ENCODE data around the gene TNNT3. TPM values are rescaled to one million over a fixed set of nuclear protein-coding genes. Genes with fewer than 3 reads are reported as not detected.

TNNT3 gene
- total RNA-seq, 1 donor from 2014 or later: 10.1 TPM

DNA sequence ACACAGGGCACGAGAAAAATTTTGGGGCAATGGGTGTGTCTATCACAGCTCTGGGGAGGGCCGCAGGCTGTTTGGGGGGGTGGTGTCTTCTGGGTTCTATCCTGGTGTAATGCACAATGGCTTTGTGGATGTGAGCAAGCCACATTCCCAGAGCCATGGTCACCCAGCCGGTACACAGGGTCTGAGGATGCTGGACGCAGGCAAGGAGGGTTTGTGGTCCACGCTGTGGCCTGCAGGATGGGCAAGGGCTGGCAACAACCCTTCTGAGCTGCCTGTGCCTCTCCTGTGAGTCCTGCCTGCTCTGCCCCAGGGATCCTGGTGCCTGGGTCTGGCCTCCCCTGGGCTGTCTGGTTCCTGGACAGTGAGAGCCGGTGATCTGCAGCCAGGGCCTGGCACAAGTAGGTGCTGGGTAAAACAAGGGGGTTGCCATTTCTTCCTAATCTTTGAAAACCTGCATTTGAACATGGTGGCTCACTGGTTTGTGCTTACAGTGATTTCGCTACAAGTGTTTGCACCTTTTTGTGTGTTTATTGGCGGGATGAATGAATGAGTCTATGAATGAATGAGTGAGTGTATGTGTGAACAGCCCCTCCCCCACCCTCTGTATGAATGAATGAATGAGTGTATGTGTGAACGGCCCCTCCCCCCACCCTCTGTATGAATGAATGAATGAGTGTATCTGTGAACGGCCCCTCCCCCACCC is 23.2 kb downstream of the TNNT3 start:
- H3K27ac ChIP-seq: no peak overlapping the region
- H3K4me3 ChIP-seq: no peak overlapping the region
- no peaks in the 10 kb centered on the region for H3K9me3 ChIP-seq
- peak in 1 of 2 donors; percentile 52 for DNase-seq (ENCODE audit: low spot score in 2 of 2)
- no peaks in the 10 kb centered on the region for H3K36me3 ChIP-seq
- intact Hi-C loops (cut with DNase I): loop anchor here (10.0 kb wide), 1 partner anchor 48 kb away; the partner anchor contains the start of gene PRR33
- no peaks in the 10 kb centered on the region for H3K27me3 ChIP-seq
- H3K4me1 ChIP-seq: peaks cover 0 to 3% of the 10 kb centered on the region in 2 donors
- TF ChIP-seq, protein P1, sequence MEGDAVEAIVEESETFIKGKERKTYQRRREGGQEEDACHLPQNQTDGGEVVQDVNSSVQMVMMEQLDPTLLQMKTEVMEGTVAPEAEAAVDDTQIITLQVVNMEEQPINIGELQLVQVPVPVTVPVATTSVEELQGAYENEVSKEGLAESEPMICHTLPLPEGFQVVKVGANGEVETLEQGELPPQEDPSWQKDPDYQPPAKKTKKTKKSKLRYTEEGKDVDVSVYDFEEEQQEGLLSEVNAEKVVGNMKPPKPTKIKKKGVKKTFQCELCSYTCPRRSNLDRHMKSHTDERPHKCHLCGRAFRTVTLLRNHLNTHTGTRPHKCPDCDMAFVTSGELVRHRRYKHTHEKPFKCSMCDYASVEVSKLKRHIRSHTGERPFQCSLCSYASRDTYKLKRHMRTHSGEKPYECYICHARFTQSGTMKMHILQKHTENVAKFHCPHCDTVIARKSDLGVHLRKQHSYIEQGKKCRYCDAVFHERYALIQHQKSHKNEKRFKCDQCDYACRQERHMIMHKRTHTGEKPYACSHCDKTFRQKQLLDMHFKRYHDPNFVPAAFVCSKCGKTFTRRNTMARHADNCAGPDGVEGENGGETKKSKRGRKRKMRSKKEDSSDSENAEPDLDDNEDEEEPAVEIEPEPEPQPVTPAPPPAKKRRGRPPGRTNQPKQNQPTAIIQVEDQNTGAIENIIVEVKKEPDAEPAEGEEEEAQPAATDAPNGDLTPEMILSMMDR (IDR thresholded peaks at IDR 0.05): no peak

DNA sequence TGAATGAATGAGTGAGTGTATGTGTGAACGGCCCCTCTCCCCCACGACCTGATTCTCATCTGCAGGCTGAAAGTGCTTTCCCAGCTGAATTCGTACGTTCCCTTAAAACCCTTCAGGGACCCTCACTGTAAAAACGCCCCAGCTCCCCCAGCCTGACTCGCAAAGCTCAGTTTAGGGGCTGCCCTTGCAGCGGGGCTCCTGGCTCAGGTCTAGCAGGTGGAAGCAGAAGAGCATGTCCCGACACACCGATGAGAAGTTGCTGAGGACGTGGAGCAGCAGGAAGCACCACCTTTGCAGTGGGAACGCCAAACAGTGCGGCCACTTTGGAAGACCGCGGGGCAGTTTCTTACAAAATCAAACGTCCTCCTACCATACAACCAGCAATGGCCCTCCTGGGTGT is 24.1 kb downstream of the TNNT3 start:
- no peaks in the 10 kb centered on the region for H3K27me3 ChIP-seq
- no peaks in the 10 kb centered on the region for H3K36me3 ChIP-seq
- intact Hi-C loops (cut with DNase I): loop anchor here (10.0 kb wide), 1 partner anchor 49 kb away; the partner anchor contains the start of gene PRR33
- H3K27ac ChIP-seq: no peak overlapping the region
- peaks cover 0 to 3% of the 10 kb centered on the region in 2 donors for H3K4me1 ChIP-seq
- TF ChIP-seq, protein P1 (IDR thresholded peaks at IDR 0.05): no peak
- H3K9me3 ChIP-seq: no peaks in the 10 kb centered on the region
- no peak overlapping the region for H3K4me3 ChIP-seq
- DNase-seq (ENCODE audit: low spot score in 2 of 2): peak in 1 of 2 donors; percentile 50

- Histone ChIP-seq H3K4me3 (no peak overlapping the region), H3K27me3 (no peaks in the 10 kb centered on the region), H3K4me1 (peaks cover 0 to 3% of the 10 kb centered on the region in 2 donors), H3K36me3 (no peaks in the 10 kb centered on the region), H3K27ac (no peak overlapping the region), H3K9me3 (no peaks in the 10 kb centered on the region)
- DNase-seq (ENCODE audit: low spot score in 2 of 2): peak in 1 of 2 donors; percentile 52
- intact Hi-C loops (cut with DNase I): loop anchor here (10.0 kb wide), 1 partner anchor 49 kb away; the partner anchor contains the start of gene PRR33
- TF ChIP-seq, protein P1 (IDR thresholded peaks at IDR 0.05): no peak
Measured at GRCh38 chr11:1943977-1944376, 24.5 kb downstream of the TNNT3 start.

- TF ChIP-seq, protein P1 (IDR thresholded peaks at IDR 0.05): no peak
- no peaks in the 10 kb centered on the region for H3K27me3 ChIP-seq
- H3K36me3 ChIP-seq: no peaks in the 10 kb centered on the region
- H3K4me3 ChIP-seq: no peak within 1 kb of the TSS
- DNase-seq (ENCODE audit: low spot score in 2 of 2): no peak
- peaks cover 0 to 3% of the 10 kb centered on the region in 2 donors for H3K4me1 ChIP-seq
- H3K9me3 ChIP-seq: no peaks in the 10 kb centered on the region
- intact Hi-C loops (cut with DNase I): loop anchor here (10.0 kb wide), 1 partner anchor 52 kb away; the partner anchor contains the start of gene PRR33
- no peak within 1 kb of the TSS for H3K27ac ChIP-seq
Measured at GRCh38 chr11:1946812-1947484, 27.4 kb downstream of the TNNT3 start, which contains the start of gene MRPL23. TSS of gene MRPL23 (plus strand) at chr11:1947332. CDS start at chr11:1947363, 31 bp downstream.

DNA sequence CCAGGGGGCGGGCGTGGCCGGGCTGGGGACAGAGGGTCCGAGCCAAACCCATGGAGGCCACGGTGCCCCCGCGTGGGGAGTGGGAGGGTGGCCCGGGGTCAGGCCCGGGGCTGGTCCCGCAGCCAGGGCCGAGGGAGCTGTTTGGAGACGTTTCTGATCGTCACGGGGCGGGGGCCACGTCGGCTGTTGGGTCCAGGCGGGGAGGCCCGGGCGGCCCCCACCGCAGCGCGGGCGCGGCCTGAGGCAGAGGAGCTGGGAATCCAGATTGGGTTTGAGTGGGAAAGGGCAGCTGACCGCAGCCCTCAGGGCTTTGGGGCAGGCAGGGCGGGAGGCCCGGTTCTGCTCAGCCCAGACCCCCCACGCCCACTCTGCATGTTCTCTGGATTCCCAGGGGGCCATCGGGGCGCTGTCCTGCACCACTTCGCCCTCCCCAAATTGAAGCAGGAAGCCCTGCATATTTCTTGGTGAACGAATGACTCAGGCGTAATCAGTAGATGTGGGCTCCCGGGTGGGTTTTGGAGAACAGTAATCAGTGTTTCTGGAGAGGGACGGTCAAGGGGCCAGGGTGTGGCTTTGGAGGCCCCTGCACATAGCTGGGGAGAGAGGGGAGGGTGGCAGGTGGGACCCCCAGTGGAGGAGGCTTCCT is 28.2 kb downstream of the TNNT3 start:
- peaks cover 0 to 3% of the 10 kb centered on the region in 2 donors for H3K4me1 ChIP-seq
- no peak overlapping the region for H3K27ac ChIP-seq
- H3K36me3 ChIP-seq: no peaks in the 10 kb centered on the region
- intact Hi-C loops (cut with DNase I): loop anchor here (10.0 kb wide), 1 partner anchor 53 kb away; the partner anchor contains the start of gene PRR33
- H3K9me3 ChIP-seq: no peaks in the 10 kb centered on the region
- no peak overlapping the region for H3K4me3 ChIP-seq
- DNase-seq (ENCODE audit: low spot score in 2 of 2): no peak
- no peaks in the 10 kb centered on the region for H3K27me3 ChIP-seq
- TF ChIP-seq, protein P1 (IDR thresholded peaks at IDR 0.05): no peak
